ENCODE data around the gene LMBR1L.

DNA sequence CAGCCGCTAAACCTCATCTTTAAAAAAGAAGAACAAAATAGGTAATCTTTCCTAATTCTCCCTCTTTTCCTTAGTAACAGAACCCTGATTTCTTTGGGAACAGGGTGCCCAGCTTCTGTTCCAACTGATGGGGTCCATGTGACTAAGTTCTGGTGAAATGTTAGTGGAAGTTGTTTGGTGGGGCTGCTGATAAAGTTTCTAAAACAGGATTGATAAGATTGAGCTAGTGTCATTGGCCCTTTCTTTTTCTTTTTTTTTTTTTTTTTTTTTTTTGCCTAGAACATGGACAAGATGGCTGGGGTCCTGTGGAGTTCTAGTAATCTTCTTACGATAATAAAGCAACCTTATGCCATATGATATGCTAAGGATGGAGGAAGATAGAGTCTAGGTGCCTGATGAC lies 36.7 kb upstream of the LMBR1L start:
- TF ChIP-seq, protein P1, sequence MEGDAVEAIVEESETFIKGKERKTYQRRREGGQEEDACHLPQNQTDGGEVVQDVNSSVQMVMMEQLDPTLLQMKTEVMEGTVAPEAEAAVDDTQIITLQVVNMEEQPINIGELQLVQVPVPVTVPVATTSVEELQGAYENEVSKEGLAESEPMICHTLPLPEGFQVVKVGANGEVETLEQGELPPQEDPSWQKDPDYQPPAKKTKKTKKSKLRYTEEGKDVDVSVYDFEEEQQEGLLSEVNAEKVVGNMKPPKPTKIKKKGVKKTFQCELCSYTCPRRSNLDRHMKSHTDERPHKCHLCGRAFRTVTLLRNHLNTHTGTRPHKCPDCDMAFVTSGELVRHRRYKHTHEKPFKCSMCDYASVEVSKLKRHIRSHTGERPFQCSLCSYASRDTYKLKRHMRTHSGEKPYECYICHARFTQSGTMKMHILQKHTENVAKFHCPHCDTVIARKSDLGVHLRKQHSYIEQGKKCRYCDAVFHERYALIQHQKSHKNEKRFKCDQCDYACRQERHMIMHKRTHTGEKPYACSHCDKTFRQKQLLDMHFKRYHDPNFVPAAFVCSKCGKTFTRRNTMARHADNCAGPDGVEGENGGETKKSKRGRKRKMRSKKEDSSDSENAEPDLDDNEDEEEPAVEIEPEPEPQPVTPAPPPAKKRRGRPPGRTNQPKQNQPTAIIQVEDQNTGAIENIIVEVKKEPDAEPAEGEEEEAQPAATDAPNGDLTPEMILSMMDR (IDR thresholded peaks at IDR 0.05) = no peak
- no peak for TF ChIP-seq POLR2AphosphoS5 (IDR thresholded peaks at IDR 0.05)
- TF ChIP-seq EP300 (IDR thresholded peaks at IDR 0.05) = no peak
- no peak for TF ChIP-seq POLR2A (IDR thresholded peaks at IDR 0.05)

Data from upper lobe of left lung (tissue), 4 donors.